SH-SY5Y (cell line): ENCODE results near the gene GALNT9.

Experiments used
- GATA2 ChIP-seq: IDR thresholded peaks from 2 replicates; pipeline ENCODE4 v1.6.1; 2011; ENCODE audit warnings: mild to moderate bottlenecking, low read depth, low read length
- GATA3 ChIP-seq: IDR thresholded peaks from 2 replicates; pipeline ENCODE4 v1.6.1; 2011; ENCODE audit warnings: low read depth, mild to moderate bottlenecking, low read length, moderate library complexity

- no peak for TF ChIP-seq GATA2
- TF ChIP-seq GATA3: no peak
Observed at GRCh38 chr12:132163041-132163910, 166.1 kb downstream of the GALNT9 start.
